H1 (cell line): ENCODE results near the gene ANKS1A. TPM values are rescaled to one million over a fixed set of nuclear protein-coding genes. Genes with fewer than 3 reads are reported as not detected.

Experiments
- CTCF ChIA-PET: fragments of 300-600 bp; sonication (Branson Sonifier 250); formaldehyde crosslinking; loops from one replicate; lab custom pipeline; 2021; ENCODE audit not compliant: partially characterized antibody; lab: Charles Lee
- POLR2A ChIA-PET: fragments of 300-600 bp; sonication (Branson Sonifier 250); formaldehyde crosslinking; loops from one replicate; lab custom pipeline; 2021; ENCODE audit warnings: inconsistent platforms; ENCODE audit not compliant: partially characterized antibody; lab: Charles Lee
- DNase-seq, 2 experiments: peaks; one replicate each; pipeline versions ENCODE4 v3.0.0 to v3.0.0-alpha.2; 2010 to 2022; ENCODE audit warnings: low spot score in 2 of 2, low read depth in 1 of 2, mixed read lengths in 1 of 2
- FAIRE-seq: peaks from 2 replicates; lab custom pipeline; 2011; peaks lifted over from hg19 to GRCh38; lab: Jason Lieb, UNC
- H2AFZ ChIP-seq: 2 replicates; pipeline ENCODE4 v1.8.1; 2012; ENCODE audit warnings: low read length, inconsistent platforms
- H2AK5ac ChIP-seq: 2 replicates; pipeline ENCODE4 v1.6.1; 2013; ENCODE audit warnings: low read depth, low read length
- H2BK120ac ChIP-seq: replicated peaks from 2 replicates; pipeline ENCODE3; 2013; ENCODE audit warnings: low read depth, low read length, inconsistent platforms
- H2BK12ac ChIP-seq: 2 replicates; pipeline ENCODE4 v1.6.1; 2013; ENCODE audit warnings: low read depth, low read length
- H2BK15ac ChIP-seq: 2 replicates; pipeline ENCODE4 v1.6.1; 2013; ENCODE audit warnings: low read length
- H2BK20ac ChIP-seq: 2 replicates; pipeline ENCODE4 v1.6.1; 2013; ENCODE audit warnings: low read length
- H2BK5ac ChIP-seq: 2 replicates; pipeline ENCODE4 v1.6.1; 2013; ENCODE audit warnings: low read depth, low read length
- H3K14ac ChIP-seq: 2 replicates; pipeline ENCODE4 v1.6.1; 2013; ENCODE audit warnings: inconsistent platforms; ENCODE audit not compliant: insufficient read length
- H3K18ac ChIP-seq: 2 replicates; pipeline ENCODE4 v1.6.1; 2013; ENCODE audit warnings: low read length; ENCODE audit errors: extremely low read depth
- H3K23ac ChIP-seq: 2 replicates; pipeline ENCODE4 v1.6.1; 2013; ENCODE audit warnings: inconsistent platforms; ENCODE audit not compliant: insufficient read length
- H3K23me2 ChIP-seq: 2 replicates; pipeline ENCODE4 v1.6.1; 2013; ENCODE audit warnings: low read depth, low read length
- H3K27ac ChIP-seq: 2 replicates; pipeline ENCODE4 v1.6.1; 2011; ENCODE audit warnings: low read depth, low read length, inconsistent platforms
- H3K27me3 ChIP-seq, 4 experiments: replicated peaks in 1 of 4; 1 replicate in 1 of 4; 2 replicates in 3 of 4; pipeline versions ENCODE4 v1.6.1 to v1.8.1; 2011 to 2013; ENCODE audit warnings: low read length in 3 of 4, mild to moderate bottlenecking in 3 of 4, inconsistent platforms in 2 of 4, mixed read lengths in 2 of 4, moderate library complexity in 1 of 4; ENCODE audit not compliant: control insufficient read depth in 3 of 4, insufficient read depth in 3 of 4; ENCODE audit errors: extremely low read depth in 1 of 4
- H3K36me3 ChIP-seq, 4 experiments: 2 replicates each; pipeline versions ENCODE4 v1.6.1 to v1.8.1; 2011 to 2013; ENCODE audit warnings: mild to moderate bottlenecking in 4 of 4, low read length in 3 of 4, moderate library complexity in 2 of 4, control low read depth in 1 of 4, inconsistent platforms in 1 of 4; ENCODE audit not compliant: insufficient read depth in 4 of 4, control insufficient read depth in 2 of 4
- H3K4ac ChIP-seq: replicated peaks from 2 replicates; pipeline ENCODE3; 2013; ENCODE audit warnings: low read length, low read depth, mixed read lengths, inconsistent platforms; ENCODE audit not compliant: insufficient read length
- H3K4me1 ChIP-seq, 4 experiments: replicated peaks in 1 of 4; 1 replicate in 1 of 4; 2 replicates in 3 of 4; pipeline versions ENCODE4 v1.6.1 to v1.8.1; 2011 to 2013; ENCODE audit warnings: low read length in 3 of 4, inconsistent platforms in 2 of 4, mixed read lengths in 1 of 4; ENCODE audit not compliant: insufficient read depth in 4 of 4, control insufficient read depth in 3 of 4
- H3K4me2 ChIP-seq, 2 experiments: 2 replicates each; pipeline versions ENCODE4 v1.6.1 to v1.8.1; 2011 to 2013; ENCODE audit warnings: low read depth in 2 of 2, low read length in 2 of 2, control low read depth in 1 of 2, inconsistent platforms in 1 of 2, mild to moderate bottlenecking in 1 of 2; ENCODE audit not compliant: insufficient read depth in 1 of 2
- H3K4me3 ChIP-seq, 4 experiments: fragments of 200-600, 300-600 bp in 1 of 4; sonication (generic), shearing (Covaris generic), sonication (Bioruptor Twin) in 1 of 4; 2 replicates each; pipeline versions ENCODE4 v1.5.1 to v1.8.1; 2011 to 2016; ENCODE audit warnings: low read length in 4 of 4, low read depth in 3 of 4, control low read depth in 2 of 4, inconsistent platforms in 2 of 4, mild to moderate bottlenecking in 2 of 4, mixed read lengths in 1 of 4, moderate library complexity in 1 of 4; ENCODE audit not compliant: insufficient read depth in 2 of 4; ENCODE audit errors: extremely low read depth in 1 of 4
- H3K56ac ChIP-seq: replicated peaks from 2 replicates; pipeline ENCODE3; 2013; ENCODE audit warnings: low read depth, mild to moderate bottlenecking, mixed read lengths, low read length, inconsistent platforms; ENCODE audit not compliant: insufficient read length
- H3K79me1 ChIP-seq: 2 replicates; pipeline ENCODE4 v1.6.1; 2013; ENCODE audit warnings: low read depth, low read length, control low read depth
- H3K79me2 ChIP-seq, 2 experiments: 2 replicates each; pipeline versions ENCODE4 v1.6.1 to v1.8.1; 2012 to 2013; ENCODE audit warnings: low read length in 2 of 2, mild to moderate bottlenecking in 2 of 2, inconsistent platforms in 1 of 2; ENCODE audit not compliant: insufficient read depth in 2 of 2, control insufficient read depth in 1 of 2
- H3K9ac ChIP-seq, 4 experiments: replicated peaks in 1 of 4; 1 replicate in 1 of 4; 2 replicates in 3 of 4; pipeline versions ENCODE4 v1.6.1 to v1.8.1; 2011 to 2013; ENCODE audit warnings: low read depth in 3 of 4, low read length in 3 of 4, control low read depth in 2 of 4, mild to moderate bottlenecking in 2 of 4, moderate library complexity in 2 of 4, inconsistent platforms in 1 of 4; ENCODE audit errors: extremely low read depth in 1 of 4
- H3K9me3 ChIP-seq, 2 experiments: 2 replicates each; pipeline versions ENCODE4 v1.6.1 to v1.8.1; 2012 to 2013; ENCODE audit warnings: mild to moderate bottlenecking in 2 of 2, moderate library complexity in 2 of 2, control low read depth in 1 of 2, inconsistent platforms in 1 of 2, low read depth in 1 of 2, low read length in 1 of 2, mixed read lengths in 1 of 2; ENCODE audit not compliant: insufficient read depth in 2 of 2
- H4K20me1 ChIP-seq, 2 experiments: replicated peaks in 1 of 2; 2 replicates each; pipeline versions ENCODE3 to v1.8.1; 2011 to 2013; ENCODE audit warnings: inconsistent platforms in 2 of 2, low read length in 2 of 2, mild to moderate bottlenecking in 1 of 2; ENCODE audit not compliant: insufficient read depth in 2 of 2, control insufficient read depth in 1 of 2
- H4K5ac ChIP-seq: 2 replicates; pipeline ENCODE4 v1.6.1; 2013; ENCODE audit warnings: low read length, low read depth, mixed read lengths, inconsistent platforms; ENCODE audit not compliant: insufficient read length
- H4K8ac ChIP-seq: 2 replicates; pipeline ENCODE4 v1.8.0; 2013; ENCODE audit warnings: mild to moderate bottlenecking, moderate library complexity, low read length, inconsistent platforms; ENCODE audit not compliant: insufficient read depth; ENCODE audit errors: extremely low read depth
- H4K91ac ChIP-seq: replicated peaks from 2 replicates; pipeline ENCODE3; 2013; ENCODE audit warnings: low read length, mixed read lengths, inconsistent platforms; ENCODE audit not compliant: insufficient read length
- BACH1 ChIP-seq: IDR thresholded peaks from 2 replicates; pipeline ENCODE4 v1.6.1; 2012; ENCODE audit warnings: low read length, improper control_type of control experiment
- CBX8 ChIP-seq: fragments of 300-800, 300-1000 bp; sonication (generic); IDR thresholded peaks from 2 replicates; pipeline ENCODE4 v1.7.1; 2016; ENCODE audit warnings: low read depth, low read length, borderline replicate concordance
- HDAC2 ChIP-seq, 2 experiments: fragments of 300-600 bp in 1 of 2; sonication (generic) in 1 of 2; IDR thresholded peaks; 2 replicates each; pipeline ENCODE4 v1.6.1; 2011 to 2012; ENCODE audit warnings: low read depth in 2 of 2, low read length in 2 of 2, mild to moderate bottlenecking in 2 of 2, moderate library complexity in 2 of 2, borderline replicate concordance in 1 of 2, inconsistent platforms in 1 of 2
- NANOG ChIP-seq: IDR thresholded peaks from 2 replicates; pipeline ENCODE4 v1.6.1; 2011; ENCODE audit warnings: low read length, low read depth, mild to moderate bottlenecking, inconsistent platforms; ENCODE audit not compliant: insufficient read depth, poor library complexity, severe bottlenecking
- WGBS, 2 experiments: shearing (Covaris generic) in 1 of 2; methylation state at CpG; one replicate each; pipeline versions ENCODE4 v1.1.6 to v1.1.7; 2013 to 2015; ENCODE audit warnings: low lambda C conversion rate in 2 of 2, mixed read lengths in 2 of 2, inconsistent platforms in 1 of 2, low coverage in 1 of 2, missing lambda C conversion rate in 1 of 2; ENCODE audit not compliant: insufficient replicate concordance in 2 of 2, insufficient coverage in 1 of 2, insufficient read length in 1 of 2; ENCODE audit errors: extremely low coverage in 1 of 2, missing lambda C conversion rate in 1 of 2; 5-methylcytosine and 5-hydroxymethylcytosine counted together
- polyA plus RNA-seq, 7 experiments: library from polyadenylated mRNA; depleted of rRNA in 3 of 7; stranded (reverse) in 5 of 7; unstranded in 2 of 7; fragments of >200 nt in 5 of 7; fragments of 200-250 nt in 2 of 7; gene quantifications; 1 replicate in 5 of 7; 2 replicates in 1 of 7; 4 replicates in 1 of 7; pipeline versions ENCODE4 v1.2.1 to v1.2.3, GENCODE V29; 2011 to 2013; ENCODE audit warnings: missing spikeins in 2 of 7, mixed read lengths in 2 of 7
- total RNA-seq: library from RNA; stranded (reverse); fragmentation: NEBNext Ultra II Directional; extraction: Animal tissue kit (Norgen Biotek cat#: 25700); gene quantifications from 2 replicates; pipeline ENCODE4 v1.2.1, GENCODE V29; 2021

The ANKS1A gene
- total and polyA plus RNA-seq, 2 of the 8 experiments (the other 6 are each of a cell fraction or from before 2014, with no cell fraction given): 9.8 to 30.9 TPM

DNA sequence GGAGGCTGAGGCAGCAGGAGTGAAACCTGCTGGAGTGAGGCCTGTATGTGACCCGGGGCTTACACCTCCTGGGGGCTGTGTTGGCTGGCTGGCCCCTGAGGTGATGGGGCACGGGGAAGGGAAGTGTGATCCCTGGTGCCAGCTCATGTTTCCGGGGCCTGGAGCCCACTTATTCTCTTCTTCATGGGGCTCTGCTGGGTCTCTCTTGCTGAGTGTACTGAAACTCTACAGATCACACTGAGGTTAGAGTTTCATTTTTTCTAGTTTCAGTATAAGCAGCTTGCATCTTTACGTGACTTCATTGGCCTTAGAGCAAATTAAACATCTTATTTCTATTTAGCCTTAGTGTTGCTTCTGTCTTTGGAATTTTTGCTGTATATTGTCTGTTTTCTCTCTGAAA lies 96.2 kb downstream of the ANKS1A start:
- Histone ChIP-seq H4K5ac (no peak overlapping the region), H3K23me2 (no peaks in the 10 kb centered on the region), H3K23ac (no peak overlapping the region), H2BK5ac (no peak overlapping the region), H3K9ac (no peak overlapping the region), H3K79me2 (no peaks in the 10 kb centered on the region), H3K4me3 (no peak overlapping the region), H2BK15ac (no peak overlapping the region), H3K56ac (no peak overlapping the region), H4K91ac (no peak overlapping the region), H2BK120ac (no peak overlapping the region), H2AK5ac (no peak overlapping the region), H3K18ac (no peak overlapping the region), H3K9me3 (no peaks in the 10 kb centered on the region), H4K20me1 (peaks cover 0 to 5% of the 10 kb centered on the region in 2 experiments), H3K4ac (no peak overlapping the region), H3K4me2 (no peak overlapping the region), H2BK12ac (no peak overlapping the region), H3K4me1 (peaks cover 0 to 6% (median 2%) of the 10 kb centered on the region in 4 experiments; a peak in 4 of 7 replicates), H2BK20ac (no peak overlapping the region), H3K27ac (no peak overlapping the region), H3K36me3 (peaks cover 3 to 34% (median 9%) of the 10 kb centered on the region in 4 experiments; a peak in 6 of 8 replicates), H2AFZ (no peak overlapping the region), H4K8ac (no peak overlapping the region), H3K27me3 (no peaks in the 10 kb centered on the region), H3K14ac (no peak overlapping the region), H3K79me1 (no peaks in the 10 kb centered on the region)
- no peak for FAIRE-seq
- TF ChIP-seq BACH1 (no peak), HDAC2 (IDR thresholded peaks at IDR 0.05; ENCODE audit: borderline replicate concordance in 1 of 2, low read depth in 2 of 2, low read length in 2 of 2) (no peak), NANOG (no peak), CBX8 (no peak)
- POLR2A ChIA-PET: no interaction called here
- 84% methylated on average over 4 of the region's 4 CpGs; no CpG with 5 or more reads in 1 of the 2 experiments for WGBS, 2 experiments
- CTCF ChIA-PET: interaction anchor here (0.7 to 7.1 kb wide), 18 partner anchors 12 to 714 kb away, joined by 3 to 89 read pairs (median 8); partner anchors contain the start of gene TCP11
- no peak for DNase-seq
